Measurements from ENCODE around the gene CTDSPL.
A peak's percentile ranks its signal among the peaks of the same experiment; 100 is the strongest.

Gene CTDSPL

GRCh38 chr3:37992271-37993066 is 130.8 kb downstream of the CTDSPL start:
- DNase-seq = no peak

GRCh38 chr3:37993067-37993455 is 131.4 kb downstream of the CTDSPL start:
- DNase-seq = no peak

- no peak for DNase-seq
Measured at GRCh38 chr3:37993460-37993819, 131.8 kb downstream of the CTDSPL start.

GRCh38 chr3:37993820-37994638 is 132.3 kb downstream of the CTDSPL start:
- peak; percentile 89 for DNase-seq

GRCh38 chr3:37994639-37994972 is 132.9 kb downstream of the CTDSPL start:
- peak; percentile 39 for DNase-seq

GRCh38 chr3:37995652-37996641 is 134.3 kb downstream of the CTDSPL start:
- DNase-seq = no peak

GRCh38 chr3:37996785-37997301 is 135.2 kb downstream of the CTDSPL start:
- DNase-seq = peak; percentile 93

GRCh38 chr3:37997342-37997741 is 135.7 kb downstream of the CTDSPL start:
- no peak for DNase-seq

GRCh38 chr3:37997791-37998370 is 136.2 kb downstream of the CTDSPL start:
- DNase-seq = no peak

- DNase-seq = no peak
Measured at GRCh38 chr3:37999836-38000235, 138.2 kb downstream of the CTDSPL start.

- DNase-seq = no peak
Measured at GRCh38 chr3:38000242-38000916, 138.7 kb downstream of the CTDSPL start.

- DNase-seq = no peak
Measured at GRCh38 chr3:38000965-38001455, 139.3 kb downstream of the CTDSPL start.

GRCh38 chr3:38001456-38002081 is 139.9 kb downstream of the CTDSPL start:
- DNase-seq = peak; percentile 34

- no peak for DNase-seq
Measured at GRCh38 chr3:38002291-38002876, 140.7 kb downstream of the CTDSPL start.

GRCh38 chr3:38002940-38003339 is 141.3 kb downstream of the CTDSPL start:
- no peak for DNase-seq

GRCh38 chr3:38003371-38003816 is 141.7 kb downstream of the CTDSPL start:
- peak; percentile 62 for DNase-seq

- no peak for DNase-seq
Measured at GRCh38 chr3:38003817-38004414, 142.2 kb downstream of the CTDSPL start.

- DNase-seq = peak; percentile 85
Measured at GRCh38 chr3:38004415-38005075, 142.9 kb downstream of the CTDSPL start.
